Measurements from ENCODE around the gene ZNF808. TPM values are rescaled to one million over a fixed set of nuclear protein-coding genes. Genes with fewer than 3 reads are reported as not detected.
"Not testable (repeated sequence)": the region's sequence is repeated elsewhere in the genome, so short reads cannot be mapped to it uniquely, and the experiment has no call there.

Gene ZNF808
- total RNA-seq: 15.7 and 25.7 TPM in 2 replicates
- 2.2 and 2.7 TPM in 2 replicates for polyA plus RNA-seq

DNA sequence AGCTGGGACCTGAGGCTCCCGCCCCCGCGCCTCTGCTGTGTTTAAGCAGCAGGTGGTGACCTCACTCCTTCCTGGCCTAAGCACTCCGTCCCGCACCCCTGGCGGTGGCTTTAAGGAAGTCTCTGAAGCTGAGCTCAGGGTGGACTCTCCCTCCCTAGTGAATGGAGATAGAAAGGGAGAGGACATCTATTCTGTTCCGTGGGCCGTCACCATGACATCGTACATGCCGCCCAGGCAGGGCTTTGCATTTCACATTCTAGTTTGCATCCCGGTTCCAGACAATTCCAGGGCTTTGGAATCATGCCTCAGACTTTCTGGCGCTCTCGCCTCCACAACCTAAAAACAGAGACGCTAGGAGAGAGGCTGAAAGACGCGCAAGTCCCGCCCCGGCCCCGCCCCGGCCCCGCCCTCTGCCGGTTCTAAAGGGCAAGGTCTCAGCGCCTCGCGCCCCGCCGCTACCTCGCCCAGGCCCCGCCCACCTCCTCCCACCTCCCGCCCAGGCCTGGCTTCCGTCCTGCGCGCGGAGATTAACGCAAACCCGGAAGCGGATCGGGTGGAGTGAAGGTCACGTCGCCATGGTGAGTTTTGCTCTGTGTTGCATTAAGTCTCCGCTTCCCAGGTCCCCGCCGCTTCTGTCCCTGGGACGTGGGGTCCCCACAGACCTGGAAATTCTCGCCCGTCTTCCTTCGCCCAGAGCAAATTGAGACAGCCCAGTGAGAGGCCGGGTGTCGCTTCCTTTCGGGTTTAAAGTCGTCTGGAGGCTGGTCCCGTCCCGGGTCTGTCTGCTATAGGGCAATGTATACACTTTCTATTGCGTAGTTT lies at the start of gene ZNF808:
Gene ZNF808 (plus strand): TSS at position 535 of the 822 bp plus-strand sequence. CDS start 15,617 bp downstream, outside the sequence.
- no peaks in the 10 kb centered on the region for H4K20me1 ChIP-seq (ENCODE audit: insufficient read depth, poor library complexity, severe bottlenecking)
- H2AFZ ChIP-seq: peak within 1 kb of the TSS; percentile 92
- H3K79me2 ChIP-seq: peaks cover 45% of the 10 kb centered on the region
- no peaks in the 10 kb centered on the region for H3K9me2 ChIP-seq (replicated peaks; ENCODE audit: insufficient read depth)
- no peaks in the 10 kb centered on the region for H3K36me3 ChIP-seq (replicated peaks; ENCODE audit: insufficient read depth, low read depth)
- H3K4me3 ChIP-seq: peak within 1 kb of the TSS; percentile 95
- peak within 1 kb of the TSS; percentile 98 for H3K4me2 ChIP-seq
- peaks cover 15% of the 10 kb centered on the region for H3K4me1 ChIP-seq (ENCODE audit: insufficient read depth)
- peak; percentile 56 for TF ChIP-seq CTCF (IDR thresholded peaks at IDR 0.05; ENCODE audit: poor library complexity)
- TF ChIP-seq EZH2 (IDR thresholded peaks at IDR 0.05; ENCODE audit: borderline replicate concordance): no peak
- H3K27me3 ChIP-seq: no peaks in the 10 kb centered on the region
- H3K9me3 ChIP-seq (ENCODE audit: low read depth): no peaks in the 10 kb centered on the region
- WGBS (ENCODE audit: low lambda C conversion rate, missing lambda C conversion rate): under 1% methylated on average over 37 of the region's 54 CpGs
- peak within 1 kb of the TSS; percentile 98 for H3K27ac ChIP-seq
- DNase-seq (ENCODE audit: low spot score): peak; percentile 97

DNA sequence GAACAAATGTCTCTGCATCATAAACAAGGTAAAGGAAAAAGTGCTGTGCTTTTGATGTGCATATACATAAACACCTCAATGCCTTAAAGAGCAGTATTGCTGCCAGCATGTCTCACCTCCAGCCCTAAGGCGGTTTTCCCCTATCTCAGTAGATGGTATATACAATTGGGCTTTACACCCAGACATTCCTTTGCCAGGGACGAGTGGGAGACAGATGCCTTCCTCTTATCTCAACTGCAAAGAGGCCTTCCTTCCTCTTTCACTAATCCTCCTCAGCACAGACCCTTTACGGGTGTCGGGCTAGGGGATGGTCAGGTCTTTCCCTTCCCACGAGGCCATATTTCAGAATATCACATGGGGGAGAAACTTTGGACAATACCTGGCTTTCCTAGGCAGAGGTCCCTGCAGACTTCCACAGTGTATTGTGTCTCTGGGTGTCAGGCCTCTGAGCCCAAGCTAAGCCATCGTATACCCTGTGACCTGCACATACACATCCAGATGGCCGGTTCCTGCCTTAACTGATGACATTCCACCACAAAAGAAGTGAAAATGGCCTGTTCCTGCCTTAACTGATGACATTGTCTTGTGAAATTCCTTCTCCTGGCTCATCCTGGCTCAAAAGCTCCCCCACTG lies 43.2 kb upstream of the ZNF808 start:
- not testable (repeated sequence) for H3K9me3 ChIP-seq (ENCODE audit: low read depth); H3K27me3 ChIP-seq; H3K9me2 ChIP-seq (replicated peaks; ENCODE audit: insufficient read depth); H3K36me3 ChIP-seq (replicated peaks; ENCODE audit: insufficient read depth, low read depth); H4K20me1 ChIP-seq (ENCODE audit: insufficient read depth, poor library complexity, severe bottlenecking); H3K4me3 ChIP-seq; H3K4me1 ChIP-seq (ENCODE audit: insufficient read depth); H3K79me2 ChIP-seq; DNase-seq (ENCODE audit: low spot score); H3K27ac ChIP-seq; H2AFZ ChIP-seq; H3K4me2 ChIP-seq
- WGBS (ENCODE audit: low lambda C conversion rate, missing lambda C conversion rate): 60% methylated on average over 7 of the region's 7 CpGs

DNA sequence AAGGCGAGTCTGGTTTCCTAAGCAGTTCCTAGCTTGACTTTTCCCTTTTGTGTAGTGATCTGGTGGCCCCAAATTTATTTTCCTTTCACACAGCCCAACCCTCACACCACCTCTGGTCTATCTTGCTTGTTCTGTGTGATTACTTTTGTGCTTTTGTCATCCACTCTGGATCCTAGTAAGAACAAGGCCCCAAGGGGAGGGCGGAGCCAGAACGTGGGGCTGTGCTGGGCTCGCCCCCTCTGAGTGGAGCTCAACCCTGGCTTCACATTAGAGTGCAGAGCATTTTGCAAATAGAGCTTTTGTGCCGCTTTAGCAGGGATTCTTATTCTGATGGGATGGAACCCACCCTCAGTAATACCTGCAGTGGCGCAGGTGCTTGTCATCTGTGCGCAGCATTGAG lies 42.4 kb upstream of the ZNF808 start:
- not testable (repeated sequence) for H3K9me3 ChIP-seq (ENCODE audit: low read depth); H3K9me2 ChIP-seq (replicated peaks; ENCODE audit: insufficient read depth); H3K27me3 ChIP-seq; H2AFZ ChIP-seq; DNase-seq (ENCODE audit: low spot score); H3K4me3 ChIP-seq; H3K4me1 ChIP-seq (ENCODE audit: insufficient read depth); H3K79me2 ChIP-seq; H3K36me3 ChIP-seq (replicated peaks; ENCODE audit: insufficient read depth, low read depth); H4K20me1 ChIP-seq (ENCODE audit: insufficient read depth, poor library complexity, severe bottlenecking)
- H3K27ac ChIP-seq: peak overlapping the region; percentile 80
- 61% methylated on average over 7 of the region's 7 CpGs for WGBS (ENCODE audit: low lambda C conversion rate, missing lambda C conversion rate)
- H3K4me2 ChIP-seq: peak overlapping the region; percentile 53

DNA sequence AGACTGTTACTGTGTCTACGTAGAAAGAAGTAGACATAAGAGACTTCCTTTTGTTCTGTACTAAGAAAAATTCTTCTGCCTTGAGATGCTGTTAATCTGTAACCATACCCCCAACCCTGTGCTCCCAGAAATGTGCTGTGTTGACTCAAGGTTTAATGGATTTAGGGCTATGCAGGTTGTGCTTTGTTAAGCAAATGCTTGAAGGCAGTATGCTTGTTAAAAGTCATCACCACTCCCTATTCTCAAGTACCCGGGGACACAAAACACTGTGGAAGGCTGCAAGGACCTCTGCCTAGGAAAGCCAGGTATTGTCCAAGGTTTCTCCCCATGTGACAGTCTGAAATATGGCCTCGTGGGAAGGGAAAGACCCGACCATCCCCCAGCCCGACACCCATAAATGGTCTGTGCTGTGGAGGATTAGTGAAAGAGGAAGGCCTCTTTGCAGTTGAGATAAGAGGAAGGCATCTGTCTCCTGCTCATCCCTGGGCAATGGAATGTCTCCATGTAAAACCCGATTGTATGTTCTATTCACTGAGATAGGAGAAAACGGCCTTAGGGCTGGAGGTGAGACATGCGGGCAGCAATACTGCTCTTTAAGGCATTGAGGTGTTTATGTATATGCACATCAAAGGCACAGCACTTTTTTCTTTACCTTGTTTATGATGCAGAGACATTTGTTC lies 41.8 kb upstream of the ZNF808 start:
- not testable (repeated sequence) for H3K9me3 ChIP-seq (ENCODE audit: low read depth)

More for the DNA sequence above, 41.8 kb upstream of the ZNF808 start:
- not testable (repeated sequence) for H2AFZ ChIP-seq; H3K9me2 ChIP-seq (replicated peaks; ENCODE audit: insufficient read depth); H3K36me3 ChIP-seq (replicated peaks; ENCODE audit: insufficient read depth, low read depth); H3K79me2 ChIP-seq; H4K20me1 ChIP-seq (ENCODE audit: insufficient read depth, poor library complexity, severe bottlenecking); H3K27me3 ChIP-seq; DNase-seq (ENCODE audit: low spot score); H3K4me3 ChIP-seq; H3K4me1 ChIP-seq (ENCODE audit: insufficient read depth)
- H3K4me2 ChIP-seq: peak overlapping the region; percentile 53
- 11% methylated on average over 8 of the region's 8 CpGs for whole genome bisulfite sequencing (ENCODE audit: low lambda C conversion rate, missing lambda C conversion rate)
- H3K27ac ChIP-seq: peak overlapping the region; percentile 80

Measured in hepatocyte (in vitro differentiated cells).